Chondrocyte (in vitro differentiated cells): Measurements from ENCODE around the gene TMEM165. TPM values are rescaled to one million over a fixed set of nuclear protein-coding genes. Genes with fewer than 3 reads are reported as not detected.
A peak's percentile ranks its signal among the peaks of the same experiment; 100 is the strongest.

Experiments
- DNase-seq: peaks from one replicate; pipeline ENCODE4 v3.0.0; 2021; ENCODE audit warnings: mixed read lengths, low spot score
- H3K27ac Mint-ChIP-seq: one replicate; pipeline ENCODE4 v1.8.0; 2021; ENCODE audit warnings: mild to moderate bottlenecking, moderate library complexity, mixed read lengths; ENCODE audit not compliant: unreplicated experiment
- H3K27me3 Mint-ChIP-seq: 2 replicates; pipeline ENCODE4 v1.8.0; 2021; ENCODE audit warnings: low read depth, mixed read lengths
- H3K36me3 Mint-ChIP-seq: 2 replicates; pipeline ENCODE4 v1.8.0; 2021; ENCODE audit warnings: low read depth, mixed read lengths
- H3K4me1 Mint-ChIP-seq: 2 replicates; pipeline ENCODE4 v1.8.0; 2021; ENCODE audit warnings: low read depth, mild to moderate bottlenecking, mixed read lengths
- H3K4me3 Mint-ChIP-seq: one replicate; pipeline ENCODE4 v1.8.0; 2021; ENCODE audit warnings: mild to moderate bottlenecking, moderate library complexity, mixed read lengths; ENCODE audit not compliant: unreplicated experiment
- H3K9me3 Mint-ChIP-seq: 2 replicates; pipeline ENCODE4 v1.8.0; 2021; ENCODE audit warnings: low read depth, mixed read lengths
- CTCF ChIP-seq: fragments of 200-600 bp; sonication (generic); IDR thresholded peaks from 2 replicates; pipeline ENCODE4 v1.5.0; 2021; ENCODE audit warnings: antibody characterized with exemption, mild to moderate bottlenecking, moderate library complexity
- long read RNA-seq: library from polyadenylated mRNA; stranded (forward); transcript quantifications from one replicate; pipeline ENCODE4 v2.0.0, GENCODE V29; 2021
- total RNA-seq: library from RNA; stranded (reverse); gene quantifications from 3 replicates; pipeline ENCODE4 v1.2.1, GENCODE V29; 2021

Gene TMEM165
- 110 to 129 TPM (median 111 TPM) in 3 replicates for total RNA-seq
- long read RNA-seq, transcript TMEM165-201 (6 exons, 1,928 nt): major isoform, 256 of 274 reads
- long read RNA-seq, partial matches to known transcripts: 4 of 274 reads
- long read RNA-seq, other reads (novel, unspliced or antisense): 12 of 274 reads

- DNase-seq: peak; percentile 95
- peaks cover 43% of the 10 kb centered on the region for H3K4me1 Mint-ChIP-seq
- no peaks in the 10 kb centered on the region for H3K27me3 Mint-ChIP-seq
- peaks cover 12% of the 10 kb centered on the region for H3K36me3 Mint-ChIP-seq
- H3K27ac Mint-ChIP-seq: peak within 1 kb of the TSS; percentile 97
- peak within 1 kb of the TSS; percentile 98 for H3K4me3 Mint-ChIP-seq
- H3K9me3 Mint-ChIP-seq: no peaks in the 10 kb centered on the region
- no peak for TF ChIP-seq CTCF
Observed at GRCh38 chr4:55395529-55396307, at the start of gene TMEM165. Gene TMEM165, plus strand, starts transcription at chr4:55395957. Its CDS starts 233 bp downstream, at chr4:55396190.

- peaks cover 23% of the 10 kb centered on the region for H3K4me1 Mint-ChIP-seq
- H3K4me3 Mint-ChIP-seq: peak within 1 kb of the TSS; percentile 90
- H3K36me3 Mint-ChIP-seq: no peaks in the 10 kb centered on the region
- DNase-seq: no peak
- H3K27ac Mint-ChIP-seq: peak within 1 kb of the TSS; percentile 93
- no peaks in the 10 kb centered on the region for H3K27me3 Mint-ChIP-seq
- H3K9me3 Mint-ChIP-seq: no peaks in the 10 kb centered on the region
- TF ChIP-seq CTCF: peak; percentile 100
Observed at GRCh38 chr4:55345980-55346850, 49.5 kb upstream of the TMEM165 start, which contains the start of gene SRD5A3. Gene SRD5A3, plus strand, starts transcription at chr4:55346242. Its CDS starts 95 bp downstream, at chr4:55346337.

- no peak for DNase-seq
- no peaks in the 10 kb centered on the region for H3K9me3 Mint-ChIP-seq
- TF ChIP-seq CTCF: no peak
- H3K27me3 Mint-ChIP-seq: no peaks in the 10 kb centered on the region
- peak overlapping the region; percentile 93 for H3K27ac Mint-ChIP-seq
- H3K36me3 Mint-ChIP-seq: no peaks in the 10 kb centered on the region
- H3K4me1 Mint-ChIP-seq: peaks cover 23% of the 10 kb centered on the region
- peak overlapping the region; percentile 90 for H3K4me3 Mint-ChIP-seq
Observed at GRCh38 chr4:55346851-55347255, 48.9 kb upstream of the TMEM165 start.

- Mint-ChIP-seq H3K9me3 (no peaks in the 10 kb centered on the region), H3K4me1 (peaks cover 23% of the 10 kb centered on the region), H3K27ac (no peak overlapping the region), H3K36me3 (peaks cover 2% of the 10 kb centered on the region), H3K27me3 (no peaks in the 10 kb centered on the region), H3K4me3 (peak overlapping the region; percentile 90)
- DNase-seq: no peak
- no peak for TF ChIP-seq CTCF
Observed at GRCh38 chr4:55347610-55348228, 48.0 kb upstream of the TMEM165 start.
